Measurements from ENCODE around the gene ENTPD7. TPM values are rescaled to one million over a fixed set of nuclear protein-coding genes. Genes with fewer than 3 reads are reported as not detected.

Gene ENTPD7
- total and polyA plus RNA-seq, 10 of the 15 experiments (the other 5 are each of a cell fraction or from before 2014, with no cell fraction given): 0.73 to 6.7 (median 5.2) TPM

GRCh38 chr10:99659031-99659867 is at the start of gene ENTPD7 (continued):
- TF ChIP-seq, protein P1, sequence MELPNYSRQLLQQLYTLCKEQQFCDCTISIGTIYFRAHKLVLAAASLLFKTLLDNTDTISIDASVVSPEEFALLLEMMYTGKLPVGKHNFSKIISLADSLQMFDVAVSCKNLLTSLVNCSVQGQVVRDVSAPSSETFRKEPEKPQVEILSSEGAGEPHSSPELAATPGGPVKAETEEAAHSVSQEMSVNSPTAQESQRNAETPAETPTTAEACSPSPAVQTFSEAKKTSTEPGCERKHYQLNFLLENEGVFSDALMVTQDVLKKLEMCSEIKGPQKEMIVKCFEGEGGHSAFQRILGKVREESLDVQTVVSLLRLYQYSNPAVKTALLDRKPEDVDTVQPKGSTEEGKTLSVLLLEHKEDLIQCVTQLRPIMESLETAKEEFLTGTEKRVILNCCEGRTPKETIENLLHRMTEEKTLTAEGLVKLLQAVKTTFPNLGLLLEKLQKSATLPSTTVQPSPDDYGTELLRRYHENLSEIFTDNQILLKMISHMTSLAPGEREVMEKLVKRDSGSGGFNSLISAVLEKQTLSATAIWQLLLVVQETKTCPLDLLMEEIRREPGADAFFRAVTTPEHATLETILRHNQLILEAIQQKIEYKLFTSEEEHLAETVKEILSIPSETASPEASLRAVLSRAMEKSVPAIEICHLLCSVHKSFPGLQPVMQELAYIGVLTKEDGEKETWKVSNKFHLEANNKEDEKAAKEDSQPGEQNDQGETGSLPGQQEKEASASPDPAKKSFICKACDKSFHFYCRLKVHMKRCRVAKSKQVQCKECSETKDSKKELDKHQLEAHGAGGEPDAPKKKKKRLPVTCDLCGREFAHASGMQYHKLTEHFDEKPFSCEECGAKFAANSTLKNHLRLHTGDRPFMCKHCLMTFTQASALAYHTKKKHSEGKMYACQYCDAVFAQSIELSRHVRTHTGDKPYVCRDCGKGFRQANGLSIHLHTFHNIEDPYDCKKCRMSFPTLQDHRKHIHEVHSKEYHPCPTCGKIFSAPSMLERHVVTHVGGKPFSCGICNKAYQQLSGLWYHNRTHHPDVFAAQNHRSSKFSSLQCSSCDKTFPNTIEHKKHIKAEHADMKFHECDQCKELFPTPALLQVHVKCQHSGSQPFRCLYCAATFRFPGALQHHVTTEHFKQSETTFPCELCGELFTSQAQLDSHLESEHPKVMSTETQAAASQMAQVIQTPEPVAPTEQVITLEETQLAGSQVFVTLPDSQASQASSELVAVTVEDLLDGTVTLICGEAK (IDR thresholded peaks at IDR 0.05; ENCODE audit: borderline replicate concordance): peak; percentile 53; the same call in 1 of the 2 replicates
- TF ChIP-seq, protein P2, sequence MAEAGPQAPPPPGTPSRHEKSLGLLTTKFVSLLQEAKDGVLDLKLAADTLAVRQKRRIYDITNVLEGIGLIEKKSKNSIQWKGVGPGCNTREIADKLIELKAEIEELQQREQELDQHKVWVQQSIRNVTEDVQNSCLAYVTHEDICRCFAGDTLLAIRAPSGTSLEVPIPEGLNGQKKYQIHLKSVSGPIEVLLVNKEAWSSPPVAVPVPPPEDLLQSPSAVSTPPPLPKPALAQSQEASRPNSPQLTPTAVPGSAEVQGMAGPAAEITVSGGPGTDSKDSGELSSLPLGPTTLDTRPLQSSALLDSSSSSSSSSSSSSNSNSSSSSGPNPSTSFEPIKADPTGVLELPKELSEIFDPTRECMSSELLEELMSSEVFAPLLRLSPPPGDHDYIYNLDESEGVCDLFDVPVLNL (IDR thresholded peaks at IDR 0.05; ENCODE audit: low read depth, low read length): no peak
- no peak for TF ChIP-seq TCF7 (IDR thresholded peaks at IDR 0.05; ENCODE audit: borderline replicate concordance)
- peak; percentile 90 for TF ChIP-seq NFYB (IDR thresholded peaks at IDR 0.05; ENCODE audit: insufficient read depth, low read depth, low read length)
- TF ChIP-seq DPF2 (IDR thresholded peaks at IDR 0.05): peak; percentile 95
- TF ChIP-seq, protein P3, sequence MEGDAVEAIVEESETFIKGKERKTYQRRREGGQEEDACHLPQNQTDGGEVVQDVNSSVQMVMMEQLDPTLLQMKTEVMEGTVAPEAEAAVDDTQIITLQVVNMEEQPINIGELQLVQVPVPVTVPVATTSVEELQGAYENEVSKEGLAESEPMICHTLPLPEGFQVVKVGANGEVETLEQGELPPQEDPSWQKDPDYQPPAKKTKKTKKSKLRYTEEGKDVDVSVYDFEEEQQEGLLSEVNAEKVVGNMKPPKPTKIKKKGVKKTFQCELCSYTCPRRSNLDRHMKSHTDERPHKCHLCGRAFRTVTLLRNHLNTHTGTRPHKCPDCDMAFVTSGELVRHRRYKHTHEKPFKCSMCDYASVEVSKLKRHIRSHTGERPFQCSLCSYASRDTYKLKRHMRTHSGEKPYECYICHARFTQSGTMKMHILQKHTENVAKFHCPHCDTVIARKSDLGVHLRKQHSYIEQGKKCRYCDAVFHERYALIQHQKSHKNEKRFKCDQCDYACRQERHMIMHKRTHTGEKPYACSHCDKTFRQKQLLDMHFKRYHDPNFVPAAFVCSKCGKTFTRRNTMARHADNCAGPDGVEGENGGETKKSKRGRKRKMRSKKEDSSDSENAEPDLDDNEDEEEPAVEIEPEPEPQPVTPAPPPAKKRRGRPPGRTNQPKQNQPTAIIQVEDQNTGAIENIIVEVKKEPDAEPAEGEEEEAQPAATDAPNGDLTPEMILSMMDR (IDR thresholded peaks at IDR 0.05 in 2 of 3, conservative IDR thresholded peaks at IDR 0.05 in 1 of 3; ENCODE audit: control insufficient read depth in 2 of 3, extremely low read depth in 1 of 3, insufficient read depth in 1 of 3, low read depth in 3 of 3, low read length in 3 of 3): 0 out of 6 replicates have a peak, but pooled peaks of 1 of the 3 experiments have one; percentile 8
- TF ChIP-seq ATF7 (IDR thresholded peaks at IDR 0.05; ENCODE audit: low read depth): peak; percentile 38
- no peak for TF ChIP-seq FOS (IDR thresholded peaks at IDR 0.05; ENCODE audit: borderline replicate concordance, extremely low read depth, insufficient read length)
- TF ChIP-seq BCL11A (IDR thresholded peaks at IDR 0.05; ENCODE audit: low read depth, low read length): no peak
- no peak for TF ChIP-seq IKZF2 (IDR thresholded peaks at IDR 0.05)
- TF ChIP-seq BMI1 (IDR thresholded peaks at IDR 0.05; ENCODE audit: borderline replicate concordance): peak; percentile 67; the same call in 1 of the 2 replicates
- peak; percentile 61 for TF ChIP-seq CREM (IDR thresholded peaks at IDR 0.05; ENCODE audit: low read depth)
- TF ChIP-seq SP1 (IDR thresholded peaks at IDR 0.05; ENCODE audit: low read depth, low read length): peak; percentile 91
- no peak for TF ChIP-seq NR2C2 (IDR thresholded peaks at IDR 0.05; ENCODE audit: borderline replicate concordance, control insufficient read depth, insufficient read length, low read depth)
- no peak; the same call in 1 of the 2 replicates for TF ChIP-seq STAT1 (conservative IDR thresholded peaks at IDR 0.05)
- TF ChIP-seq EGR1 (IDR thresholded peaks at IDR 0.05; ENCODE audit: borderline replicate concordance in 1 of 2, low read depth in 2 of 2, low read length in 2 of 2): 0 out of 3 replicates have a peak, but pooled peaks of 1 of the 2 experiments have one; percentile 61
- peak; percentile 67 for TF ChIP-seq RUNX3 (IDR thresholded peaks at IDR 0.05; ENCODE audit: low read length)
- no peak for TF ChIP-seq SUZ12 (IDR thresholded peaks at IDR 0.05; ENCODE audit: unreplicated experiment)
- TF ChIP-seq GABPA (IDR thresholded peaks at IDR 0.05; ENCODE audit: low read depth): 0 out of 2 replicates have a peak, but pooled peaks have one; percentile 21
- 0 out of 2 replicates have a peak, but pooled peaks have one; percentile 3 for TF ChIP-seq TCF12 (IDR thresholded peaks at IDR 0.05; ENCODE audit: low read depth, low read length)
- TF ChIP-seq, protein P4, sequence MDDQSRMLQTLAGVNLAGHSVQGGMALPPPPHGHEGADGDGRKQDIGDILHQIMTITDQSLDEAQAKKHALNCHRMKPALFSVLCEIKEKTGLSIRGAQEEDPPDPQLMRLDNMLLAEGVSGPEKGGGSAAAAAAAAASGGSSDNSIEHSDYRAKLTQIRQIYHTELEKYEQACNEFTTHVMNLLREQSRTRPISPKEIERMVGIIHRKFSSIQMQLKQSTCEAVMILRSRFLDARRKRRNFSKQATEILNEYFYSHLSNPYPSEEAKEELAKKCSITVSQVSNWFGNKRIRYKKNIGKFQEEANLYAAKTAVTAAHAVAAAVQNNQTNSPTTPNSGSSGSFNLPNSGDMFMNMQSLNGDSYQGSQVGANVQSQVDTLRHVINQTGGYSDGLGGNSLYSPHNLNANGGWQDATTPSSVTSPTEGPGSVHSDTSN (IDR thresholded peaks at IDR 0.05; ENCODE audit: insufficient replicate concordance, low read depth, low read length): peak; percentile 92
